Measurements from ENCODE around the gene SFXN1. TPM values are rescaled to one million over a fixed set of nuclear protein-coding genes. Genes with fewer than 3 reads are reported as not detected.
"Not testable (repeated sequence)": the region's sequence is repeated elsewhere in the genome, so short reads cannot be mapped to it uniquely, and the experiment has no call there.

The SFXN1 gene
- total RNA-seq, 2 experiments from 2014 or later, result 147 to 154 TPM

GRCh38 chr5:175531361-175531760 lies 53.0 kb downstream of the SFXN1 start:
- intact Hi-C loops (cut with micrococcal nuclease; ENCODE audit: unreplicated experiment), result no loop called here
- Histone ChIP-seq H3K9me2 (ENCODE audit: insufficient read depth, low read length) (no peaks in the 10 kb centered on the region), H4K20me1 (ENCODE audit: insufficient read depth, low read length) (no peaks in the 10 kb centered on the region), H3K4me2 (ENCODE audit: low read length) (no peak overlapping the region), H3K27ac (ENCODE audit: low read depth, low read length, poor library complexity, severe bottlenecking) (no peak overlapping the region), H3K4me3 (ENCODE audit: low read depth, low read length, poor library complexity, severe bottlenecking) (no peak overlapping the region), H3K4me1 (ENCODE audit: insufficient read depth, low read length, poor library complexity, severe bottlenecking) (no peaks in the 10 kb centered on the region), H3K9me3 (ENCODE audit: low read length) (no peaks in the 10 kb centered on the region), H2AFZ (ENCODE audit: low read length) (no peak overlapping the region), H3K79me2 (ENCODE audit: insufficient read depth, low read depth, low read length) (no peaks in the 10 kb centered on the region), H3K36me3 (ENCODE audit: insufficient read depth, low read length) (peaks cover 61% of the 10 kb centered on the region)
- BruUV-seq (replicated peaks), result no TSS peak
- DNase-seq (ENCODE audit: low spot score), result no peak
- TF ChIP-seq EZH2phosphoT487 (IDR thresholded peaks at IDR 0.05; ENCODE audit: borderline replicate concordance, low read depth, low read length) (no peak), CTCF (conservative IDR thresholded peaks at IDR 0.05; ENCODE audit: low read length) (no peak)
- CTCF ChIA-PET (ENCODE audit: unreplicated experiment), result no interaction called here
- POLR2A ChIA-PET, result no interaction called here

GRCh38 chr5:175534070-175534932 lies 55.9 kb downstream of the SFXN1 start:
- H3K36me3 ChIP-seq (ENCODE audit: insufficient read depth, low read length), result peaks cover 35% of the 10 kb centered on the region
- no peaks in the 10 kb centered on the region for H3K9me2 ChIP-seq (ENCODE audit: insufficient read depth, low read length)
- H3K4me2 ChIP-seq (ENCODE audit: low read length), result no peak overlapping the region
- POLR2A ChIA-PET, result no interaction called here
- H2AFZ ChIP-seq (ENCODE audit: low read length), result no peak overlapping the region
- no peaks in the 10 kb centered on the region for H3K4me1 ChIP-seq (ENCODE audit: insufficient read depth, low read length, poor library complexity, severe bottlenecking)
- no peaks in the 10 kb centered on the region for H4K20me1 ChIP-seq (ENCODE audit: insufficient read depth, low read length)
- TF ChIP-seq CTCF (conservative IDR thresholded peaks at IDR 0.05; ENCODE audit: low read length) (peak; percentile 33; the same call in 1 of the 2 replicates), EZH2phosphoT487 (IDR thresholded peaks at IDR 0.05; ENCODE audit: borderline replicate concordance, low read depth, low read length) (no peak)
- BruUV-seq (replicated peaks), result no TSS peak
- CTCF ChIA-PET (ENCODE audit: unreplicated experiment), result interaction anchor here (0.5 kb wide), 1 partner anchor 26 kb away, joined by 3 read pairs; no protein-coding TSS in a partner anchor
- no peaks in the 10 kb centered on the region for H3K79me2 ChIP-seq (ENCODE audit: insufficient read depth, low read depth, low read length)
- H3K9me3 ChIP-seq (ENCODE audit: low read length), result no peaks in the 10 kb centered on the region
- H3K4me3 ChIP-seq (ENCODE audit: low read depth, low read length, poor library complexity, severe bottlenecking), result no peak overlapping the region
- H3K27ac ChIP-seq (ENCODE audit: low read depth, low read length, poor library complexity, severe bottlenecking), result no peak overlapping the region
- intact Hi-C loops (cut with micrococcal nuclease; ENCODE audit: unreplicated experiment), result no loop called here
- DNase-seq (ENCODE audit: low spot score), result no peak

- H4K20me1 ChIP-seq (ENCODE audit: insufficient read depth, low read length); H3K9me3 ChIP-seq (ENCODE audit: low read length); intact Hi-C loops (cut with micrococcal nuclease; ENCODE audit: unreplicated experiment); H3K4me1 ChIP-seq (ENCODE audit: insufficient read depth, low read length, poor library complexity, severe bottlenecking); H3K4me2 ChIP-seq (ENCODE audit: low read length); H3K79me2 ChIP-seq (ENCODE audit: insufficient read depth, low read depth, low read length); DNase-seq (ENCODE audit: low spot score); POLR2A ChIA-PET; H3K4me3 ChIP-seq (ENCODE audit: low read depth, low read length, poor library complexity, severe bottlenecking); BruUV-seq (replicated peaks); CTCF ChIA-PET (ENCODE audit: unreplicated experiment); H3K27ac ChIP-seq (ENCODE audit: low read depth, low read length, poor library complexity, severe bottlenecking); H3K9me2 ChIP-seq (ENCODE audit: insufficient read depth, low read length); H2AFZ ChIP-seq (ENCODE audit: low read length): not testable (repeated sequence)
- peaks cover 25% of the 10 kb centered on the region for H3K36me3 ChIP-seq (ENCODE audit: insufficient read depth, low read length)
Observed at GRCh38 chr5:175535331-175535730, 57.0 kb downstream of the SFXN1 start.
